ENCODE measurements around the gene VDAC1. TPM values are rescaled to one million over a fixed set of nuclear protein-coding genes. Genes with fewer than 3 reads are reported as not detected.
A peak's percentile ranks its signal among the peaks of the same experiment; 100 is the strongest.

The VDAC1 gene
- 179 and 224 TPM in 2 replicates for total RNA-seq (ENCODE audit: low replicate concordance)

GRCh38 chr5:134004626-134005416 is at the start of gene VDAC1:
TSS of gene VDAC1 (minus strand) at chr5:134004975. CDS start at chr5:133993012, 11,963 bp downstream.
- peaks cover 45% of the 10 kb centered on the region for H4K20me1 ChIP-seq (ENCODE audit: low read depth)
- peak; percentile 93 for DNase-seq (ENCODE audit: low spot score)
- H2AFZ ChIP-seq (replicated peaks) = peak within 1 kb of the TSS; percentile 96
- Mint-ChIP-seq H3K36me3 (peaks cover 10% of the 10 kb centered on the region), H3K4me3 (peak within 1 kb of the TSS; percentile 98), H3K27me3 (ENCODE audit: insufficient read depth, low read depth) (peaks cover 3% of the 10 kb centered on the region), H3K27ac (peak within 1 kb of the TSS; percentile 98), H3K9me3 (no peaks in the 10 kb centered on the region), H3K4me1 (peaks cover 40% of the 10 kb centered on the region)
- H3K9me3 ChIP-seq (ENCODE audit: low read depth) = no peaks in the 10 kb centered on the region
- H3K36me3 ChIP-seq = no peaks in the 10 kb centered on the region
- H3K9ac ChIP-seq = peak within 1 kb of the TSS; percentile 93
- peaks cover 30% of the 10 kb centered on the region for H3K4me1 ChIP-seq
- peak within 1 kb of the TSS; percentile 68 for H3K27ac ChIP-seq
- peaks cover 35% of the 10 kb centered on the region for H3F3A ChIP-seq (ENCODE audit: low read depth)
- peak within 1 kb of the TSS; percentile 87 for H3K4me2 ChIP-seq
- peaks cover 55% of the 10 kb centered on the region for H3K79me2 ChIP-seq (ENCODE audit: low read depth)
- H3K27me3 ChIP-seq = no peaks in the 10 kb centered on the region
- TF ChIP-seq EZH2 (IDR thresholded peaks at IDR 0.05) (no peak), CTCF (IDR thresholded peaks at IDR 0.05) (no peak), EZH2phosphoT487 (IDR thresholded peaks at IDR 0.05) (no peak)
- H3K4me3 ChIP-seq = peak within 1 kb of the TSS; percentile 100

- Mint-ChIP-seq H3K9me3 (no peaks in the 10 kb centered on the region), H3K27me3 (ENCODE audit: insufficient read depth, low read depth) (peaks cover 5% of the 10 kb centered on the region), H3K4me3 (no peak overlapping the region), H3K4me1 (peaks cover 21% of the 10 kb centered on the region), H3K27ac (peak overlapping the region; percentile 60), H3K36me3 (no peaks in the 10 kb centered on the region)
- Histone ChIP-seq H3K36me3 (no peaks in the 10 kb centered on the region), H2AFZ (replicated peaks) (no peak overlapping the region), H3K79me2 (ENCODE audit: low read depth) (no peaks in the 10 kb centered on the region), H3K4me2 (no peak overlapping the region), H4K20me1 (ENCODE audit: low read depth) (no peaks in the 10 kb centered on the region), H3F3A (ENCODE audit: low read depth) (no peaks in the 10 kb centered on the region), H3K4me1 (peaks cover 8% of the 10 kb centered on the region), H3K27ac (no peak overlapping the region), H3K27me3 (no peaks in the 10 kb centered on the region), H3K9ac (no peak overlapping the region), H3K9me3 (ENCODE audit: low read depth) (no peaks in the 10 kb centered on the region), H3K4me3 (no peak overlapping the region)
- TF ChIP-seq EZH2phosphoT487 (IDR thresholded peaks at IDR 0.05) (no peak), EZH2 (IDR thresholded peaks at IDR 0.05) (no peak), CTCF (IDR thresholded peaks at IDR 0.05) (no peak)
- DNase-seq (ENCODE audit: low spot score) = no peak
Observed at GRCh38 chr5:134053840-134054338, 49.1 kb upstream of the VDAC1 start.

GRCh38 chr5:134053314-134053839 is 48.6 kb upstream of the VDAC1 start:
- Histone ChIP-seq H3K4me1 (peaks cover 8% of the 10 kb centered on the region), H3K9me3 (ENCODE audit: low read depth) (no peaks in the 10 kb centered on the region), H2AFZ (replicated peaks) (no peak overlapping the region), H4K20me1 (ENCODE audit: low read depth) (no peaks in the 10 kb centered on the region), H3K9ac (no peak overlapping the region), H3K4me2 (no peak overlapping the region), H3K27ac (no peak overlapping the region), H3F3A (ENCODE audit: low read depth) (no peaks in the 10 kb centered on the region), H3K27me3 (no peaks in the 10 kb centered on the region), H3K36me3 (no peaks in the 10 kb centered on the region), H3K79me2 (ENCODE audit: low read depth) (no peaks in the 10 kb centered on the region), H3K4me3 (no peak overlapping the region)
- TF ChIP-seq CTCF (IDR thresholded peaks at IDR 0.05) (no peak), EZH2 (IDR thresholded peaks at IDR 0.05) (no peak), EZH2phosphoT487 (IDR thresholded peaks at IDR 0.05) (no peak)
- Mint-ChIP-seq H3K9me3 (no peaks in the 10 kb centered on the region), H3K27ac (no peak overlapping the region), H3K27me3 (ENCODE audit: insufficient read depth, low read depth) (peaks cover 8% of the 10 kb centered on the region), H3K4me3 (no peak overlapping the region), H3K4me1 (peaks cover 21% of the 10 kb centered on the region), H3K36me3 (no peaks in the 10 kb centered on the region)
- no peak for DNase-seq (ENCODE audit: low spot score)
